Stimulated activated CD8-positive, alpha-beta memory T cell treated with anti-CD3 and anti-CD28 coated beads, Interleukin-12 subunit alpha, Interleukin-12 subunit beta, amount 100 ng/mL, for 24 hours (primary cell): ENCODE measurements around the gene MAMLD1.

ENCODE experiments used
- DNase-seq: peaks from one replicate; pipeline ENCODE4 v3.0.0-alpha.2; 2020; ENCODE audit errors: extremely low read depth

MAMLD1 gene

GRCh38 chrX:150405576-150405975 lies 42.5 kb downstream of the MAMLD1 start:
- DNase-seq = no peak

- DNase-seq = no peak
Observed at GRCh38 chrX:150406596-150406995, 43.5 kb downstream of the MAMLD1 start.

- no peak for DNase-seq
Observed at GRCh38 chrX:150408007-150408406, 44.9 kb downstream of the MAMLD1 start.

GRCh38 chrX:150408561-150408960 lies 45.4 kb downstream of the MAMLD1 start:
- DNase-seq = no peak

GRCh38 chrX:150409486-150409885 lies 46.4 kb downstream of the MAMLD1 start:
- DNase-seq = no peak

- no peak for DNase-seq
Observed at GRCh38 chrX:150409964-150410363, 46.8 kb downstream of the MAMLD1 start.

- no peak for DNase-seq
Observed at GRCh38 chrX:150410513-150410912, 47.4 kb downstream of the MAMLD1 start.

GRCh38 chrX:150411656-150412055 lies 48.5 kb downstream of the MAMLD1 start:
- no peak for DNase-seq

GRCh38 chrX:150414228-150414627 lies 51.1 kb downstream of the MAMLD1 start:
- DNase-seq = no peak

- no peak for DNase-seq
Observed at GRCh38 chrX:150416469-150416868, 53.4 kb downstream of the MAMLD1 start.

- no peak for DNase-seq
Observed at GRCh38 chrX:150421816-150422215, 58.7 kb downstream of the MAMLD1 start.

- no peak for DNase-seq
Observed at GRCh38 chrX:150429594-150429993, 66.5 kb downstream of the MAMLD1 start.

GRCh38 chrX:150436195-150436594 lies 73.1 kb downstream of the MAMLD1 start:
- no peak for DNase-seq

- DNase-seq = no peak
Observed at GRCh38 chrX:150438165-150438564, 75.0 kb downstream of the MAMLD1 start.

- no peak for DNase-seq
Observed at GRCh38 chrX:150446151-150446550, 83.0 kb downstream of the MAMLD1 start.

GRCh38 chrX:150446995-150447394 lies 83.9 kb downstream of the MAMLD1 start:
- DNase-seq = no peak

- no peak for DNase-seq
Observed at GRCh38 chrX:150449313-150449712, 86.2 kb downstream of the MAMLD1 start.

- DNase-seq = no peak
Observed at GRCh38 chrX:150450519-150451177, 87.5 kb downstream of the MAMLD1 start.

GRCh38 chrX:150451953-150452352 lies 88.8 kb downstream of the MAMLD1 start:
- no peak for DNase-seq

- DNase-seq = no peak
Observed at GRCh38 chrX:150454083-150454482, 91.0 kb downstream of the MAMLD1 start.

GRCh38 chrX:150454508-150455214 lies 91.5 kb downstream of the MAMLD1 start:
- no peak for DNase-seq

- DNase-seq = no peak
Observed at GRCh38 chrX:150455215-150455608, 92.1 kb downstream of the MAMLD1 start.

GRCh38 chrX:150456466-150456865 lies 93.3 kb downstream of the MAMLD1 start:
- no peak for DNase-seq

- DNase-seq = no peak
Observed at GRCh38 chrX:150456941-150457340, 93.8 kb downstream of the MAMLD1 start.
